Endothelial cell of umbilical vein (primary cell): ENCODE results near the gene COPS3. TPM values are rescaled to one million over a fixed set of nuclear protein-coding genes. Genes with fewer than 3 reads are reported as not detected.

Source experiments
- BruUV-seq: library from RNA; stranded (reverse); fragments of 400-500 nt; replicated peaks from 2 replicates; lab custom pipeline; 2021; lab: Mats Ljungman, UMichigan
- CTCF ChIA-PET: fragments of 300-600, 350-600 bp; sonication (Branson Sonifier 250); formaldehyde crosslinking; loops from one replicate; lab custom pipeline; 2021; ENCODE audit warnings: antibody characterized with exemption, inconsistent platforms; lab: Charles Lee
- POLR2A ChIA-PET: fragments of 300-600, 350-600 bp; sonication (Branson Sonifier 250); formaldehyde crosslinking; loops from one replicate; lab custom pipeline; 2021; ENCODE audit warnings: antibody characterized with exemption, inconsistent platforms; lab: Charles Lee
- DNase-seq: peaks from one replicate; pipeline ENCODE4 v3.0.0-alpha.2; 2011; ENCODE audit warnings: low read depth, low spot score
- FAIRE-seq: peaks from 2 replicates; lab custom pipeline; 2011; peaks lifted over from hg19 to GRCh38; lab: Jason Lieb, UNC
- H2AFZ ChIP-seq: 2 replicates; pipeline ENCODE4 v1.6.0; 2012; ENCODE audit warnings: low read depth, low read length, control low read depth, inconsistent platforms
- H3K27ac ChIP-seq: 2 replicates; pipeline ENCODE4 v1.5.1; 2011; ENCODE audit warnings: low read depth, mild to moderate bottlenecking, control low read depth, low read length, moderate library complexity; ENCODE audit not compliant: insufficient read depth
- H3K27me3 ChIP-seq, 2 experiments: 2 replicates each; pipeline versions ENCODE4 v1.6.0 to v1.6.1; 2011; ENCODE audit warnings: low read length in 2 of 2, mixed read lengths in 1 of 2; ENCODE audit not compliant: control insufficient read depth in 2 of 2, insufficient read depth in 2 of 2
- H3K36me3 ChIP-seq, 2 experiments: 2 replicates in 1 of 2; 3 replicates in 1 of 2; pipeline ENCODE4 v1.5.1; 2011; ENCODE audit warnings: low read length in 2 of 2, mild to moderate bottlenecking in 1 of 2, moderate library complexity in 1 of 2; ENCODE audit not compliant: control insufficient read depth in 2 of 2, insufficient read depth in 2 of 2; ENCODE audit errors: extremely low read depth in 1 of 2
- H3K4me1 ChIP-seq: 3 replicates; pipeline ENCODE4 v1.5.1; 2011; ENCODE audit warnings: mild to moderate bottlenecking, low read length; ENCODE audit not compliant: control insufficient read depth, insufficient read depth; ENCODE audit errors: extremely low read depth
- H3K4me2 ChIP-seq: 2 replicates; pipeline ENCODE4 v1.6.1; 2011; ENCODE audit warnings: low read length, control low read depth, mixed read lengths; ENCODE audit not compliant: insufficient read depth
- H3K4me3 ChIP-seq, 3 experiments: fragments of 200-600 bp in 1 of 3; sonication (generic), shearing (Covaris generic) in 1 of 3; replicated peaks in 1 of 3; 2 replicates each; pipeline ENCODE4 v1.5.1; 2011 to 2016; ENCODE audit warnings: control low read depth in 3 of 3, low read length in 3 of 3, mild to moderate bottlenecking in 2 of 3, inconsistent platforms in 1 of 3, low read depth in 1 of 3, moderate library complexity in 1 of 3; ENCODE audit not compliant: insufficient read depth in 1 of 3
- H3K79me2 ChIP-seq: 2 replicates; pipeline ENCODE4 v1.6.0; 2012; ENCODE audit warnings: low read length, inconsistent platforms; ENCODE audit not compliant: control insufficient read depth, insufficient read depth
- H3K9ac ChIP-seq: replicated peaks from 2 replicates; pipeline ENCODE3; 2011; ENCODE audit warnings: low read length, control low read depth; ENCODE audit not compliant: insufficient read depth; ENCODE audit errors: extremely low read depth
- H3K9me1 ChIP-seq: replicated peaks from 3 replicates; pipeline ENCODE4 v1.6.0; 2011; ENCODE audit warnings: mild to moderate bottlenecking, low read length; ENCODE audit not compliant: control insufficient read depth, insufficient read depth; ENCODE audit errors: extremely low read depth
- H3K9me3 ChIP-seq: replicated peaks from 2 replicates; pipeline ENCODE4 v1.5.1; 2012; ENCODE audit warnings: low read length, inconsistent platforms; ENCODE audit not compliant: control insufficient read depth, insufficient read depth
- H4K20me1 ChIP-seq: replicated peaks from 2 replicates; pipeline ENCODE3; 2011; ENCODE audit warnings: mild to moderate bottlenecking, low read length; ENCODE audit not compliant: control insufficient read depth, insufficient read depth; ENCODE audit errors: extremely low read depth
- EZH2 ChIP-seq: IDR thresholded peaks from 2 replicates; pipeline ENCODE4 v1.6.1; 2012; ENCODE audit warnings: borderline replicate concordance, low read depth, mild to moderate bottlenecking, moderate library complexity, low read length, inconsistent platforms; ENCODE audit not compliant: severe bottlenecking
- FOS ChIP-seq: IDR thresholded peaks from 2 replicates; pipeline ENCODE4 v1.6.1; 2011; ENCODE audit warnings: mild to moderate bottlenecking, low read length, moderate library complexity, borderline replicate concordance; ENCODE audit not compliant: insufficient read depth
- GATA2 ChIP-seq: IDR thresholded peaks from 2 replicates; pipeline ENCODE4 v1.7.0; 2011; ENCODE audit warnings: low read depth, mild to moderate bottlenecking, moderate library complexity, mixed read lengths, low read length; ENCODE audit not compliant: insufficient read length, insufficient read depth
- JUN ChIP-seq: IDR thresholded peaks from 2 replicates; pipeline ENCODE4 v1.6.1; 2011; ENCODE audit warnings: borderline replicate concordance, low read depth; ENCODE audit not compliant: insufficient read length, insufficient read depth
- MYC ChIP-seq: IDR thresholded peaks from one replicate; pipeline ENCODE4 v1.6.1; 2011; ENCODE audit warnings: mild to moderate bottlenecking, low read depth, low read length
- POLR2A ChIP-seq: IDR thresholded peaks from 2 replicates; pipeline ENCODE4 v1.6.1; 2012; ENCODE audit warnings: low read depth, mild to moderate bottlenecking, control low read depth, low read length
- POLR2AphosphoS5 ChIP-seq: IDR thresholded peaks from 2 replicates; pipeline ENCODE4 v1.6.1; 2012; ENCODE audit warnings: low read depth, mild to moderate bottlenecking, control low read depth, low read length, moderate library complexity; ENCODE audit not compliant: insufficient read depth
- dilution Hi-C: fragments of 300-500 bp; cut with MboI; formaldehyde crosslinking; loops from one replicate; pipeline ENCODE4 v1.15.0; 2019; ENCODE audit warnings: low sequenced_read_pairs; ENCODE audit not compliant: extremely low pct_ligation_motif_present
- intact Hi-C: fragments of 100-400 bp; cut with micrococcal nuclease; formaldehyde crosslinking; loops from one replicate; pipeline ENCODE4 v1.10.0; 2022
- polyA plus RNA-seq, 4 experiments: library from polyadenylated mRNA; depleted of rRNA in 3 of 4; stranded (reverse) in 3 of 4; unstranded in 1 of 4; fragments of >200 nt; gene quantifications; 2 replicates each; pipeline versions ENCODE4 v1.2.1 to v1.2.3, GENCODE V29; 2011 to 2012; ENCODE audit warnings: missing spikeins in 1 of 4
- total RNA-seq: library from RNA; stranded (reverse); gene quantifications from 2 replicates; pipeline ENCODE4 v1.2.3, GENCODE V29; 2021
- TF ChIP-seq, protein P1 (sequence below): IDR thresholded peaks from 2 replicates; pipeline ENCODE4 v1.6.1; 2011; ENCODE audit not compliant: insufficient read depth, insufficient read length
- TF ChIP-seq, protein P2 (sequence below), 2 donors: IDR thresholded peaks; 1 replicate in 1 of 2; 2 replicates in 1 of 2; pipeline ENCODE4 v1.5.1; 2011; ENCODE audit warnings: low read length in 2 of 2, mild to moderate bottlenecking in 2 of 2, moderate library complexity in 2 of 2, control low read depth in 1 of 2, inconsistent platforms in 1 of 2, low read depth in 1 of 2; ENCODE audit not compliant: insufficient read depth in 1 of 2; ENCODE audit errors: extremely low read depth in 1 of 2

COPS3 gene
- total and polyA plus RNA-seq, 2 donors (not counting 3 experiments of a cell fraction or from before 2014, with no cell fraction given) = 54.8 to 80.9 TPM

DNA sequence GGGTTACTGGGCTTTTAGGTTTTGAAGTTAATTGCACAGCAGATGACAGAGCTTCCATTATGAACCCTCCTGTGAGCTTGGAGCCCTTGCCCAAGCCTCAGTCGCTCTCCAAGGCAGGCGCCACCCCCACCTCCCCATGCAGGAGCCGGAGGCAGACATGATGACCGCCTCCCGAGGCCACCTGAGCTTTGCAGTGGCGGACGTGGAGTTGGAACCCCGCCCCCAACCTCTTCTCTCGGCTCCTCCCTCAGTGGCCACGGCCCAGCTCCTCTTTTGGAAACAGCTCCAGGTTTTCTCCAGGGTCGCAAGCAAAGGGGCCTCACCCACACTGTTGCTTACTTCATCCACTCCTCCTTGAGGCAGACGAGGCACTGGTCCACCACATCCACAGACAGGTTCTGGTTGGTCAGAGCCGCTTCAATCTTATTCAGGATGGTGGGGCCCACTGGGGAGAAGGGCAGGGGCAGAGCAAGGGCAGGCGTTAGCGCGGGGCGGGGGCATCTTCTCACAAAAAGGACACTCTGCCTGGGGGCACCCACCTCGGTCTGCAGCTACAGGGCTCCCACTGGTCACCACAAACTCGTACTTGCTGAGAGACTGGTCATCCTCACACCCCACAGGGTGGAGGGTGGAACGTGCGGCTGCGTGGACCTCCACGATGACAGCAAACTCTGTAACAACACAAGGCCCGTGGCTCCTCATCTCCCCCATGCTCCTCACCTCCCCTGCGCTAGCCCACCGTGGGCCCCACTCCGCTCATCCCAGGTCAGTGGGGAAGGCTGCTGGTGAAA lies 66.2 kb downstream of the COPS3 start:
- Histone ChIP-seq H3K9ac (no peak overlapping the region), H4K20me1 (no peaks in the 10 kb centered on the region), H3K9me3 (no peaks in the 10 kb centered on the region), H3K36me3 (peaks cover 17 to 56% of the 10 kb centered on the region in 2 experiments), H3K27me3 (no peaks in the 10 kb centered on the region), H3K4me2 (no peak overlapping the region), H3K9me1 (no peaks in the 10 kb centered on the region), H3K4me1 (no peaks in the 10 kb centered on the region), H3K27ac (no peak overlapping the region), H3K79me2 (no peaks in the 10 kb centered on the region), H3K4me3 (no peak overlapping the region), H2AFZ (no peak overlapping the region)
- DNase-seq = no peak
- no TSS peak for BruUV-seq
- CTCF ChIA-PET = interaction anchor here (2.4 kb wide), 1 partner anchor 73 kb away, joined by 9 read pairs; no protein-coding TSS in a partner anchor
- dilution Hi-C loops (no loop called here), intact Hi-C loops (no loop called here)
- POLR2A ChIA-PET = no interaction called here
- TF ChIP-seq GATA2 = no peak
- TF ChIP-seq JUN = no peak
- TF ChIP-seq POLR2A = no peak
- TF ChIP-seq, protein P1, sequence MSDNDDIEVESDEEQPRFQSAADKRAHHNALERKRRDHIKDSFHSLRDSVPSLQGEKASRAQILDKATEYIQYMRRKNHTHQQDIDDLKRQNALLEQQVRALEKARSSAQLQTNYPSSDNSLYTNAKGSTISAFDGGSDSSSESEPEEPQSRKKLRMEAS = no peak
- no peak for TF ChIP-seq EZH2
- no peak for TF ChIP-seq FOS
- TF ChIP-seq, protein P2, sequence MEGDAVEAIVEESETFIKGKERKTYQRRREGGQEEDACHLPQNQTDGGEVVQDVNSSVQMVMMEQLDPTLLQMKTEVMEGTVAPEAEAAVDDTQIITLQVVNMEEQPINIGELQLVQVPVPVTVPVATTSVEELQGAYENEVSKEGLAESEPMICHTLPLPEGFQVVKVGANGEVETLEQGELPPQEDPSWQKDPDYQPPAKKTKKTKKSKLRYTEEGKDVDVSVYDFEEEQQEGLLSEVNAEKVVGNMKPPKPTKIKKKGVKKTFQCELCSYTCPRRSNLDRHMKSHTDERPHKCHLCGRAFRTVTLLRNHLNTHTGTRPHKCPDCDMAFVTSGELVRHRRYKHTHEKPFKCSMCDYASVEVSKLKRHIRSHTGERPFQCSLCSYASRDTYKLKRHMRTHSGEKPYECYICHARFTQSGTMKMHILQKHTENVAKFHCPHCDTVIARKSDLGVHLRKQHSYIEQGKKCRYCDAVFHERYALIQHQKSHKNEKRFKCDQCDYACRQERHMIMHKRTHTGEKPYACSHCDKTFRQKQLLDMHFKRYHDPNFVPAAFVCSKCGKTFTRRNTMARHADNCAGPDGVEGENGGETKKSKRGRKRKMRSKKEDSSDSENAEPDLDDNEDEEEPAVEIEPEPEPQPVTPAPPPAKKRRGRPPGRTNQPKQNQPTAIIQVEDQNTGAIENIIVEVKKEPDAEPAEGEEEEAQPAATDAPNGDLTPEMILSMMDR (IDR thresholded peaks at IDR 0.05; ENCODE audit: extremely low read depth in 1 of 2, insufficient read depth in 1 of 2, low read depth in 1 of 2, low read length in 2 of 2) = no peak
- no peak for TF ChIP-seq POLR2AphosphoS5
- no peak for TF ChIP-seq MYC
- FAIRE-seq = no peak
